Heart right ventricle (tissue), 16 donors: ENCODE results near the gene TAL1. TPM values are rescaled to one million over a fixed set of nuclear protein-coding genes. Genes with fewer than 3 reads are reported as not detected.
A peak's percentile ranks its signal among the peaks of the same experiment; 100 is the strongest.

Source experiments
- ATAC-seq, 8 donors: fragments of 200-7000 bp; cut with Tn5 transposase; one replicate each; pipeline ENCODE4 v1.9.1; 2020; ENCODE audit warnings: mild to moderate bottlenecking in 8 of 8, moderate library complexity in 8 of 8, moderate number of reproducible peaks in 1 of 8
- DNase-seq, 2 donors: peaks; one replicate each; pipeline ENCODE4 v3.0.0-alpha.2; 2020
- H3K27ac ChIP-seq, 10 donors: fragments of 200-600 bp; sonication (generic) in 2 of 10; one replicate each; pipeline versions ENCODE4 v1.5.0 to v1.8.0; 2020 to 2022; ENCODE audit warnings: mild to moderate bottlenecking in 3 of 10
- H3K27me3 ChIP-seq, 7 donors: fragments of 200-600 bp; one replicate each; pipeline ENCODE4 v1.8.0; 2021 to 2022; ENCODE audit warnings: mild to moderate bottlenecking in 2 of 7
- H3K36me3 ChIP-seq, 9 donors: fragments of 200-600 bp; sonication (generic) in 1 of 9; one replicate each; pipeline versions ENCODE4 v1.5.0 to v1.8.0; 2020 to 2022; ENCODE audit warnings: mild to moderate bottlenecking in 2 of 9
- H3K4me1 ChIP-seq, 9 donors: fragments of 200-600 bp; sonication (generic) in 1 of 9; one replicate each; pipeline versions ENCODE4 v1.5.0 to v1.8.0; 2020 to 2022; ENCODE audit warnings: mild to moderate bottlenecking in 4 of 9
- H3K4me3 ChIP-seq, 10 donors: fragments of 200-600 bp; sonication (generic) in 2 of 10; one replicate each; pipeline versions ENCODE4 v1.5.0 to v1.8.0; 2020 to 2022; ENCODE audit warnings: mild to moderate bottlenecking in 7 of 10, moderate library complexity in 2 of 10
- H3K9me3 ChIP-seq, 11 donors: fragments of 200-600 bp in 10 of 11; sonication (generic) in 2 of 11; one replicate each; pipeline versions ENCODE4 v1.5.0 to v1.8.0; 2013 to 2022; ENCODE audit warnings: mild to moderate bottlenecking in 2 of 11, control low read depth in 1 of 11, moderate library complexity in 1 of 11
- WGBS, 2 donors: extraction: QIAGEN DNeasy Blood & Tissue Kit; methylation state at CpG; one replicate each; pipeline ENCODE4 v1.1.7; 2013; ENCODE audit warnings: inconsistent platforms in 1 of 2; 5-methylcytosine and 5-hydroxymethylcytosine counted together
- intact Hi-C, 10 donors: fragments of 100-400 bp; cut with DNase I; formaldehyde crosslinking; loops; one replicate each; pipeline versions ENCODE4 v1.11.1 to v1.14.2; 2022
- polyA plus RNA-seq, 2 donors: library from polyadenylated mRNA; stranded (reverse); fragments of 200-250 nt; gene quantifications; one replicate each; pipeline ENCODE4 v1.2.3, GENCODE V29; 2013
- total RNA-seq, 10 donors: library from RNA; stranded (reverse); fragmentation: NEBNext Ultra II Directional in 3 of 10; extraction: Animal tissue kit (Norgen Biotek cat#: 25700) in 3 of 10; gene quantifications; one replicate each; pipeline versions ENCODE4 v1.2.1 to v1.2.4, GENCODE V29; 2021 to 2023
- TF ChIP-seq, protein P1 (sequence below), 9 donors: fragments of 200-600 bp; sonication (generic) in 2 of 9; IDR thresholded peaks; one replicate each; pipeline versions ENCODE4 v1.5.0 to v1.8.0; 2021 to 2022; ENCODE audit warnings: antibody characterized with exemption in 9 of 9, mild to moderate bottlenecking in 5 of 9, moderate library complexity in 1 of 9
- donor health status: Arrhythmogenic right ventricular cardiomyopathy.
- donor health status: ischemic (EF 13 %, LVEDD 7.1; RV severe dilation, severe dysfunction).
- donor health status: healthy with polysubstance abuse.
- donor health status: DM: no; HTN: yes; CAD: no.
- donor health status: DM: no; HTN: no; CAD: no.
- donor health status: ischemic (EF 25% LVEDD 6.9; RV normal size, moderate dysfunction).
- donor health status: ischemic (EF 25% LVEDD 5.7; RV mildly dilated, moderate dysfunction).
- donor health status: healthy.
- donor health status: DM: yes; HTN: yes; CAD: no.
- donor health status: Ischemic cardiomyopathy.
- donor health status: ischemic (EF 35%, LVEDD 5.7; RV mildly dilated, moderate dysfunction).
- donor health status: nonischemic (EF 11% LVEDD 7.7; RV severe dilation, severe dysfunction).
- donor health status: DM: yes; HTN: yes; CAD: no.
- donor health status: PGD.
- donor health status: ischemic (EF 29% LVEDD 5.4; RV normal size, mild dysfunction).
- donor health status: nonischemic (EF 23%, LVEDD 6.1; RV moderate dilation, normal function).

TAL1 gene
- total and polyA plus RNA-seq, 12 donors, result 1.8 to 7.4 (median 4.0) TPM

DNA sequence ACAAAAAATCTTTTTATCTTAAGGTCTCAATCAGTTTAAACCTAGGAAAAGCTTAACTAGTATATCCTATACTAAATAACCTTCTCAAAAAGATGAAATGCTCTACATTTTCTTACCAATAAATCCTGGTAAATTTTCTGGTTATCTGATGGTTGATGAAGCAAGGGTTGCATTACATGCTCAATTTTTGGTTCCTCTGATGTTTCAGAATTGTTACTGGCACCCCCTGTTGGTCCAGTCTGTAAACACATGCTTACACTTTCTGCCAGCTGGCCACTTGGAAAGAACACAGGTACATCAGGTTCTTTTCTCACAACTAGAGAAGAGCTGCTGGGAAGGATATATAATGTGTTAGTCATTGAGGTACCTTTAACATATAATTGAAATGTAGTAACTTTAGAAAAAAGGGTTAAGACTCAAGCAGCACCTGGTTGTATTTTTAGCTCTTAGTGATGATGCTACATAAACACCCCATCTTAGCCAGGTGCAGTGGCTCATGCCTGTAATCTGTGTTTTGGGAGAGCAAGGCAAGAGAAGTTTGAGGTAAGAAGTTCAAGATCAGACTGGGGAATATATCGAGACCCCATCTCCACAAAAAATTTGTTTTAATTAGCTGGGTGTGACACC, 30.9 kb upstream of the TAL1 start:
- intact Hi-C loops, result loop anchor here (1.0 to 5.0 kb wide), 4 partner anchors 70 to 86 kb away; partner anchors contain the start of gene PDZK1IP1 (in 6 of the 10)
- 93 to 100% methylated on average over 1 of the region's 1 CpG for WGBS, 2 donors
- Histone ChIP-seq H3K27ac (no peak overlapping the region), H3K27me3 (no peaks in the 10 kb centered on the region), H3K4me1 (no peaks in the 10 kb centered on the region), H3K4me3 (no peak overlapping the region), H3K36me3 (peaks cover 0 to 43% (median 0%) of the 10 kb centered on the region in 9 donors), H3K9me3 (no peaks in the 10 kb centered on the region)
- ATAC-seq, result peak in 1 of 8 donors; percentile 49
- peak in 1 of 2 donors; percentile 47 for DNase-seq
- TF ChIP-seq, protein P1, sequence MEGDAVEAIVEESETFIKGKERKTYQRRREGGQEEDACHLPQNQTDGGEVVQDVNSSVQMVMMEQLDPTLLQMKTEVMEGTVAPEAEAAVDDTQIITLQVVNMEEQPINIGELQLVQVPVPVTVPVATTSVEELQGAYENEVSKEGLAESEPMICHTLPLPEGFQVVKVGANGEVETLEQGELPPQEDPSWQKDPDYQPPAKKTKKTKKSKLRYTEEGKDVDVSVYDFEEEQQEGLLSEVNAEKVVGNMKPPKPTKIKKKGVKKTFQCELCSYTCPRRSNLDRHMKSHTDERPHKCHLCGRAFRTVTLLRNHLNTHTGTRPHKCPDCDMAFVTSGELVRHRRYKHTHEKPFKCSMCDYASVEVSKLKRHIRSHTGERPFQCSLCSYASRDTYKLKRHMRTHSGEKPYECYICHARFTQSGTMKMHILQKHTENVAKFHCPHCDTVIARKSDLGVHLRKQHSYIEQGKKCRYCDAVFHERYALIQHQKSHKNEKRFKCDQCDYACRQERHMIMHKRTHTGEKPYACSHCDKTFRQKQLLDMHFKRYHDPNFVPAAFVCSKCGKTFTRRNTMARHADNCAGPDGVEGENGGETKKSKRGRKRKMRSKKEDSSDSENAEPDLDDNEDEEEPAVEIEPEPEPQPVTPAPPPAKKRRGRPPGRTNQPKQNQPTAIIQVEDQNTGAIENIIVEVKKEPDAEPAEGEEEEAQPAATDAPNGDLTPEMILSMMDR (IDR thresholded peaks at IDR 0.05), result peak; percentile 25 to 76 (median 63)

DNA sequence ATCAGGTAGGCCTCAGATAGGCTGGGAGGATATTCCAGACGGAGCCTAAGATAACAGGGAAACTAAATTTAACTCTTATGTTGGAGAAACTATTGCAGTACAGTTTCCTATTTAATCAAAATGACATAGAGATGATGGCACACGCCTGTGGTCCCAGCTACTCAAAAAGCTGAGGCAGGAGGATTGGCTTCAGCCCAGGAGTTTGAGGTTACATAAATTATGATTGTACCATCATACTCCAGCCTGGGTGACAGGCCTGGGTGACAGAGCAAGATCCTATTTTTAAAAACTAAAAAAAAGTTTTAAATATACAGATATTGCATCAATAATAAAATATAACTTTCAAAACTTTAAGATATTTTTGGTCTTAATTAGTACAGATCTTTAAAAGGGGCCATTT, 25.2 kb upstream of the TAL1 start:
- H3K36me3 ChIP-seq, result peaks cover 0 to 49% (median 0%) of the 10 kb centered on the region in 9 donors
- no peaks in the 10 kb centered on the region for H3K27me3 ChIP-seq
- no peak overlapping the region for H3K27ac ChIP-seq
- no peaks in the 10 kb centered on the region for H3K9me3 ChIP-seq
- TF ChIP-seq, protein P1 (IDR thresholded peaks at IDR 0.05), result no peak
- WGBS, 2 donors, result 57 to 63% methylated on average over 2 of the region's 2 CpGs
- intact Hi-C loops, result no loop called here
- no peak overlapping the region for H3K4me3 ChIP-seq
- DNase-seq (no peak), ATAC-seq (no peak)
- H3K4me1 ChIP-seq, result no peaks in the 10 kb centered on the region

DNA sequence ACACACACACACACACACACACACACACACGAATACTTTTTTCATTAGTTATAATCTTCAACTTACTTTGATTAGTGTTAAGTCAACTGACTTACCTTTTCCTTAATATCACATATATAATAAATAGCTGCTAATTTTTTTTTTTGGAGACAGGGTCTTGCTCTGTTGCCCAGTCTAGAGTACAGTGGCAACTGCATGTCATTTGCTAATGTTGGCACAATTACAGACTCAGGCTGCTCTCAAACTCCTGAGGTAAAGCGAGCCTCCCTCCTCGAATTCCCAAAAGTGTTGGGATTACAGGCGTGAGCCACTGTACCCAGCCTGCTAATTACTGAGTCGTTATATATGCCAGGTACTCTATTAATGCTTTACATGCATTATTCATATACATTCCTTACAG, 20.8 kb upstream of the TAL1 start:
- no peak overlapping the region for H3K4me3 ChIP-seq
- no peak for ATAC-seq

DNA sequence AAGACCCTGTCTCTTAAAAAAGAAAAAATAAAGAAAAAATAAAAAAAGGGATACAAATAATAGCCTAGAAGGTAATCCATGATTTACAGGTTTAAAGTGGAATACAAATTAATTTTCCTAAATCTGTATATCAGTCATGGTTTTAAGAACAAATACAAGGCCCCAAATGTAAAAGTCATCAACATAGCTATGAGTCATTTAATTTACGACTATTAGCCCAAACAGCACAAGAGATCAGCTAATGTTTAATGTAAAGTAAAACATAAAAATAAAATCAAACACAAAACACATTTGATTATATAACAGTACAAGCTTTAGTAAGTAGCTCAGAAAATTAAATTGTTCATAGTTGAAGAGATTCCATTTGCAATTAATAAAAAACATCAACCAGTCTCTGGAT, 20.3 kb upstream of the TAL1 start:
- Histone ChIP-seq H3K9me3 (no peaks in the 10 kb centered on the region), H3K36me3 (peaks cover 0 to 39% (median 0%) of the 10 kb centered on the region in 9 donors), H3K4me1 (no peaks in the 10 kb centered on the region), H3K27ac (no peak overlapping the region), H3K27me3 (no peaks in the 10 kb centered on the region), H3K4me3 (no peak overlapping the region)
- ATAC-seq (no peak), DNase-seq (no peak)
- 88 to 89% methylated on average over 1 of the region's 1 CpG for WGBS, 2 donors
- intact Hi-C loops, result loop anchor here in 1 of 10 donors (5.0 kb wide), 1 partner anchor 50 kb away; no protein-coding TSS in a partner anchor
- TF ChIP-seq, protein P1 (IDR thresholded peaks at IDR 0.05), result no peak

More for the DNA sequence above, 20.8 kb upstream of the TAL1 start:
- 95 to 97% methylated on average over 5 of the region's 5 CpGs for WGBS, 2 donors
- Histone ChIP-seq H3K9me3 (no peaks in the 10 kb centered on the region), H3K36me3 (peaks cover 0 to 42% (median 0%) of the 10 kb centered on the region in 9 donors), H3K27me3 (no peaks in the 10 kb centered on the region), H3K4me1 (no peaks in the 10 kb centered on the region), H3K27ac (no peak overlapping the region)
- no peak for DNase-seq
- intact Hi-C loops, result loop anchor here in 1 of 10 donors (5.0 kb wide), 1 partner anchor 50 kb away; no protein-coding TSS in a partner anchor
- TF ChIP-seq, protein P1 (IDR thresholded peaks at IDR 0.05), result no peak
